GM12874 (cell line): ENCODE results near the gene MBTPS2.

Source experiments
- CTCF ChIP-seq: IDR thresholded peaks from 2 replicates; pipeline ENCODE4 v1.5.1; 2011; ENCODE audit warnings: low read depth, mild to moderate bottlenecking, control low read depth, low read length, moderate library complexity; ENCODE audit not compliant: insufficient read depth

Gene MBTPS2

GRCh38 chrX:21926527-21927278 is 87.3 kb downstream of the MBTPS2 start:
- TF ChIP-seq CTCF = no peak

- no peak for TF ChIP-seq CTCF
Observed at GRCh38 chrX:21929209-21929608, 89.8 kb downstream of the MBTPS2 start.

GRCh38 chrX:21930986-21931385 is 91.6 kb downstream of the MBTPS2 start:
- TF ChIP-seq CTCF = no peak

- no peak for TF ChIP-seq CTCF
Observed at GRCh38 chrX:21932292-21933002, 93.0 kb downstream of the MBTPS2 start.

GRCh38 chrX:21933077-21933476 is 93.7 kb downstream of the MBTPS2 start:
- TF ChIP-seq CTCF = no peak

GRCh38 chrX:21934414-21934813 is 95.0 kb downstream of the MBTPS2 start:
- TF ChIP-seq CTCF = no peak
